ENCODE results near the gene SMOC2. TPM values are rescaled to one million over a fixed set of nuclear protein-coding genes. Genes with fewer than 3 reads are reported as not detected.

Gene SMOC2
- total RNA-seq, 1 experiment from 2014 or later: 0.42 TPM

DNA sequence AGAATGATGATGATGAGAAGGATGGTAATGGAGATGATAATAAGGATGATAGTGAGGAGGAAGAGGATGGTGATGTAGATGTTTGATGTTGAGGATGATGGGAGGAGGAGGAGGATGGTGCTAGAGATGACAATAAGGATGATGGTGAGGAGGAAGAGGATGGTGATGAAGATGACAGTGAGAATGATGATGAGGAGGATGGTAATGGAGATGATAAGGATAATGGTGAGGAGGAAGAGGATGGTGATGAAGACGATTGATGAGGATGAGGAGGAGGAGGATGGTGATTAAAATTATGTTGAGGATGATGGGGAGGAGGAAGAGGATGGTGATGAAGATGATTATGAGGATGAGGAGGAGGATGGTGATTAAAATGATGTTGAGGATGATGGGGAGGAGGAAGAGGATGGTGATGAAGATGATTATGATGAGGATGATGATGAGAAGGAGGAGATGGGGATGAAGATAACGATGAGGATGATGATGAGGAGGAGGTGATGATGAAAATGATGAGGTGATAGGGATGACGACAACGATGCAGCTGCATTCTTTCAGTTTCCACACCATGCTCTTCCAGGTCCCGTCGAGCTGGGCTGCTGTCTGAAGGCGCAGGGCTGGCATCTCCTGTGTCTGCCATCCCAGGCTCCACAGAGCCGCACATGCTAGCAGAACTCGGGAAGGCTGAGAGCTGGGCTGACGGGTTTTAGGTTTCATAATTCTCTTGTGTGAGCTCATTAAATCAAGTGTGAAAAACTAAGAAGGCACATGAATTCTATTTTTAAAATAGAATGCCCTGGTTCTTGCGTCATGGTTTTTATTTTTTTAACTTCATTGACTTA is 274.9 kb downstream of the SMOC2 start:
- Histone ChIP-seq H3K79me2 (ENCODE audit: insufficient read depth, low read length) (no peaks in the 10 kb centered on the region), H3K9me2 (ENCODE audit: insufficient read depth) (no peaks in the 10 kb centered on the region), H4K20me1 (ENCODE audit: insufficient read depth) (no peaks in the 10 kb centered on the region), H3K36me3 (ENCODE audit: control insufficient read depth in 1 of 2, insufficient read depth in 2 of 2, low read length in 2 of 2) (no peaks in the 10 kb centered on the region), H3K4me2 (ENCODE audit: low read length) (no peak overlapping the region), H3K4me3 (replicated peaks in 1 of 2; ENCODE audit: low read depth in 1 of 2, low read length in 2 of 2) (no peak overlapping the region), H2AFZ (ENCODE audit: low read depth, low read length, poor library complexity, severe bottlenecking) (no peak overlapping the region), H3K27me3 (ENCODE audit: insufficient read depth, low read length) (no peaks in the 10 kb centered on the region), H3K9ac (ENCODE audit: low read length) (no peak overlapping the region), H3K4me1 (ENCODE audit: control insufficient read depth in 1 of 2, insufficient read depth in 2 of 2, low read length in 2 of 2) (peaks cover 0 to 6% of the 10 kb centered on the region in 2 experiments; a peak in 1 of 4 replicates), H3K27ac (ENCODE audit: low read depth, low read length) (no peak overlapping the region), H3K9me3 (ENCODE audit: control insufficient read depth in 1 of 2, insufficient read depth in 1 of 2, low read depth in 1 of 2, low read length in 2 of 2) (no peaks in the 10 kb centered on the region)
- BruUV-seq (replicated peaks): no TSS peak
- CTCF ChIA-PET: no interaction called here
- DNase-seq (ENCODE audit: low read depth, low spot score) (no peak), ATAC-seq (no peak)
- TF ChIP-seq CBX3 (IDR thresholded peaks at IDR 0.05; ENCODE audit: low read depth) (no peak), YY1 (IDR thresholded peaks at IDR 0.05; ENCODE audit: extremely low read depth, insufficient replicate concordance, low read depth, low read length) (no peak), POLR2A (IDR thresholded peaks at IDR 0.05; ENCODE audit: borderline replicate concordance, extremely low read depth, insufficient read depth, insufficient read length) (no peak), EZH2phosphoT487 (IDR thresholded peaks at IDR 0.05; ENCODE audit: borderline replicate concordance) (no peak), FOSL1 (IDR thresholded peaks at IDR 0.05; ENCODE audit: low read depth) (no peak), EGR1 (IDR thresholded peaks at IDR 0.05; ENCODE audit: low read depth) (no peak), ATF3 (IDR thresholded peaks at IDR 0.05) (no peak), ELF1 (IDR thresholded peaks at IDR 0.05; ENCODE audit: borderline replicate concordance, low read depth) (no peak), TCF7L2 (IDR thresholded peaks at IDR 0.05; ENCODE audit: borderline replicate concordance, extremely low read depth, insufficient read depth, insufficient read length) (no peak), ZNF274 (IDR thresholded peaks at IDR 0.05; ENCODE audit: low read depth, low read length) (no peak), RAD21 (IDR thresholded peaks at IDR 0.05; ENCODE audit: low read depth) (no peak), SRF (IDR thresholded peaks at IDR 0.05; ENCODE audit: low read depth) (no peak)
- POLR2A ChIA-PET: no interaction called here
- intact Hi-C loops (cut with micrococcal nuclease): no loop called here
- RAD21 ChIA-PET (ENCODE audit: low non-redundant PET in 1 of 2, low total read pairs in 2 of 2, uncharacterized antibody in 2 of 2, unreplicated experiment in 2 of 2): no interaction called here
